GM19025 (cell line): ENCODE measurements around the gene KHDC4.

Experiments
- ATAC-seq: cut with Tn5 transposase; IDR thresholded peaks from one replicate; pipeline ENCODE4 v1.9.1; 2021; ENCODE audit warnings: mild to moderate bottlenecking, low read depth, moderate library complexity; ENCODE audit not compliant: unreplicated experiment

KHDC4 gene

DNA sequence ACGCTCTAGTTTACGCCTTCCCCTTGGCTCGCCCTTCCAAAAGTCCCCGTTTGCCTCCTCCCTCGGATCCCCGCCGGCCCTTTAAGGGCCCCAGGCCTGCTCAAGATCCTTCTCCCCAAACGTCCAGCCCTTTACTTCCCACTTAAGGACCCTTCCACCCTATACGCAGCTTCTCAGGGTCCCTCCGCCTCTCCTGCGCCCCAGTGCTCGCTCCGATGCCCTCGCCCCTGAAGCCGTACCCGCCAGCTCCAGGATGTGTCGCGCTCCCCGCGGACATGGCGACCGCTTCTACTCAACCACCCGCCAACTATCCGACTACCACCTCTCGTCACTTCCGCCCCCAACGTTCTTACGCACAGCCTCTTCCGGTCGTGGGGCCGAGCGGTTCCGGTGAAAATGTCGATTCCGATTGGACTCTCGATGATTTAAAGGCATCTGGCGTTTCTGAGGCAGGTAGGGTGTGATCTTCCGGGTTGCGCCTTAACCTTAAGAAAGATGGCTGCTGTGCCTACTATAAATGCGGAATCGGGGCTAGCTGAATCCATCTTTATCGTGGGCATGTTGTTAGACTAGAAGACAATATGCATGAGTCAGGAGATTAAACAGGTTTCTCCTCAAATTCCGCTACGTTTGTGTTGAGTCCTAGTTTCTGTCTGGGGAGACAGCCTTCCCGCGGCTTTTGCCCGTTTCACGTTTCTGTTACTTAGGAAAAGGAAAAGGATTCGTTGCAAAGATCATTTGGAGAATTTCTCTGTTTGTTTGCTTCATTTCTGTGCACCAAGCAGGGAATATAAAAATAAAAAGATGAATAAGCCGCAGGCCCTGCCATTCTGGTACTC lies at the start of gene KHDC4:
TSS of gene KHDC4 (minus strand) at position 317 of the 839 bp plus-strand sequence. CDS start at position 277, 40 bp downstream.
- peak; percentile 87 for ATAC-seq

DNA sequence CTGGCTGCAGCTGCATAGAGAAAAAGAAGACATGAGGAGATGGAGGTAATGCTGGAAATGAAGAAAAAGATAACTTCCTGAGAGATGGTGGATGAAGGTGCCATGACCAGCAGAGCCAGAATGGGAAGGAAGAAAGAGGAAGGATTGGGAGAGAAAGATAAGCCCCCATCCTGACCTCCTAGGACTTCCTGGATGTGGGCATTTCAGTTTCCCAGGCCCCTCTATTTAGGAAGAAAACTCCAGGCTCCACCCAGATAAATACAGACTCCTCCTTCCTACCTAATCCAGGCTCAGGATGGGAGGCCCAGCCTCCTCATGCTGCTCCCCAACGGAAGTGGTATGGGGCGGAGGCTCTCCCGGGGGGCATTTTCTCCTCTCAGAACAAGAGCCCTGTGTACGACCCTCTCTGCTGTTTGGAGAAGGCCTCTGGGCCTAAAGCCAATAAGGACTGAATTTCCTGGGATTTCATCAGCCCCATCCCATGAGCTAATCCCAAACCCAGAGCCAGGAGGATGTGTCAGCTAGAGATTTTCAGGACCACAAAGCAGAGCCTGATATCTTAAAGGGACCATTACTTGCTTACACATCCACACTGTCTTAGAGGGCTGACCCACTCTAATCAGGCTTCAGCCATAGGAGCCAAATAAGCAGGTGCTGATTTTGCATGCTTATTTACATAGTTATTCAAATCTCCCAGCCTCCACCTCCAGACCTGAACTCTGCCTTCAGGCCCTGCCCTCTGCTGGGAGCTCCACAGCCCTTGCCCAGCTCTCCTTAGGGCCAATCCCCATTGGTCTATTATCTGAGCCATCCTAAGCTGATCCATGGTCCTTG lies 49.2 kb upstream of the KHDC4 start:
- peak; percentile 51 for ATAC-seq

DNA sequence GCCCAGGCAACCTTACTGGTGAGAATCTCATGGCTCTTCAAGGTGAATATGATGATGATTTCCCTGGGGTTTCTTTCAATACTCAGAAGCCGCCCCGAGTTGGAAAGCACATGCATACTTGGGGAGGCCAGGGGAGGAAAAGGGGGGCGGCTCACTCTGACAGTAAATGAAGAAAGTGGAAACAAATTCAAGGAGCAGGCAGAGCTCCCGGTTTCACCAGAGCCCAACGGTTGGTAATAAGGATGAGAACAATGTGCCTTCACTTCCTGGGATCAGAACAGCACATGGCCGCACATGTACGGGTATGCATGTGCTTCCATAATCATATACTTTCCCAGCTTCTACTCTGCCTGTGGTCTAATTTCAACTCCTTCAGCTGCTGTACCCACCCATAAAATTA lies 47.9 kb upstream of the KHDC4 start:
- ATAC-seq, result no peak

DNA sequence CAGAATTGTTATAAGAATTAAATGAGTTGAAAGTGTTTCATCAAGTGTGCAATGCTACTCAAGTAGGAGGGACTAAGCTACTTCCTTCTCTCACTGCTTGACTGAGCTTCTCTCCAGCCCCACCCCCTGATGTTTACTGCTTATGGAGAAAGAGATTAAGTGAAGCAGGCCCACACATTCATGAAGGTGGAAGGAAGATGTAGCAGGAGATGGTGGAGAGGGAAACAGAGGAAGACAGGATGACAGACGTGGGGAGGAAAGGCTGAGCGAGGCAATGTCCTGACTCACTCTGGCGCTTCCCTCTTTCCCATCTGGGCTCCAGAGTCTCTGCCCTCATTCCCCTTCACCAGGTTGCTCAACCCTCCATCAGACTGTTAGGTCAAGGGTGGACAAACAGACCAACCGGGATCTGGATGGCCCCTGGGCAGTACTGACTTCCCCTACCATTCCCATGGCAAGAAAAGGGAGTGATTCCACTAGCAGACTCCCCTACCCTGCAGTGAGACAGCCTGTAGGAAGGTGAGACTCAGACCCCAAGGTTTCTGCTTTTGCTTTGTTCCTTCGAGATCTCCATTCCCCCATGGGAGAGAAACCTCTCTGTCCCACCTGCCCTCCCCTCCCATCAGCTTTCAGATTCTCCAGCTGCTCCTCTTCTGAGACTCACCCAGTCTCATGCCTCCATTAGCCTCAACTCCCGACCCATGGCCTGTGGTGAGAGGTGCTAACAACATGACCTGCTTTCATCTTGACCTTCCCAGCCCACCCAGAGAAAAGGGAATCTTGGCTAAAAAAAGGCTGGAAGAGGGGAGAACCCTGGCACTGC lies 47.3 kb upstream of the KHDC4 start:
- no peak for ATAC-seq

DNA sequence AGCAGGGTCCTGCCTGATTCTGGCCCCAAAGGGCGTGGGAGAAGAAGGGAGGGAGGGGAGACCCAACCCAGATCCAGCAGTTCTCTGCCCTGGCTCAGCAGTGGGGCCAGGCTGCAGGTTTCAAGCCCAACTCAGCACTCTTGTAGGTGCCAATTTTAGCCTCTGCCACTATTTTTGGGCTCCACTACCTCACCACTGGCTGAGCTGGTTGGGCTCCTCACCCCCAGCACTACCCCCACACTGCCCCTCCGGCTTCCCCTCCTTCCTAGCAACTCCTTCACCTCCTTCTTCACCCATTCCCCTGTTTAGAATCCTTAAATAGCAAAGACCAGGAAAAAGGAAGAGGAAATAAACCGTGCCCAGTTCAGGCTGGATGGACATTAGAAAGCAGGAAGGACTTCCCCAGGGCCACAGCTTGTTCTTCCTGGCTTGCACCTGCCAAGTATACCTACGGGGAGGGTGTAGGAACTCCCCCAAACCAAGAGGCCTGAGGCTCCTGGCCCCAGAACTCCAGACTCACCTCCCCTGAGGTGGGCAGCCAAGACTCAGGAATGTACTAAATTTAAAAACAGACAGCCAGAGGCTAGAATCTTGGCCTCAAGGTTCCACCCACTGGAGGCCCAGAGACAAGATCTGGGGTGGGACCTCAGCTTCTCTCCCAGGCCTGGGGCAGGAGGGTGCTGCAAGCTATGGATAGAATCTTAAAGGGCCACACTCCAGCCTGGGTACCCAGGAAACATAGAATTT lies 45.6 kb upstream of the KHDC4 start:
- ATAC-seq, result no peak

DNA sequence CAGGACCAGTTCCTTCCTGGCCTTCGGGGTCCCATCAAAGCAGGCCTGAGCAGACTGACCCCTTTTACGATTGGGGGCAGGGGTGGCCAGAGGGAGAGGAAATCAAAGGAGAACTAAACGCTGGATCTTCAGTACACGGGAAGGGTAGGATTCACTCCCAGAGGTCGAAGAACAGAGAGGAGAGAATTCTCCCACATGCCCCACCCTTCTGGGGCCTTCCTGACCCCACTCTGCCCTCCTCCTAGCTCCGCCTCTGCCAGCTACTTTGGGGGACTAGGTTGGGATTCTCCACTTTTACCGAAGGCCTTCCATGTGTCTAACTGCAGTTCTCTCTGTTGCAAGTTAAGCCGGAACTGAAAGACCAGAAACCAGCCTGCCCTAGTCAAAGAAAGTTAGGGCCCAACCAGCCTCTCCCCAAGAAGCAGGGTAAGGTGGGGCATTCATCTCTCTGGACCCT lies 44.8 kb upstream of the KHDC4 start:
- no peak for ATAC-seq

DNA sequence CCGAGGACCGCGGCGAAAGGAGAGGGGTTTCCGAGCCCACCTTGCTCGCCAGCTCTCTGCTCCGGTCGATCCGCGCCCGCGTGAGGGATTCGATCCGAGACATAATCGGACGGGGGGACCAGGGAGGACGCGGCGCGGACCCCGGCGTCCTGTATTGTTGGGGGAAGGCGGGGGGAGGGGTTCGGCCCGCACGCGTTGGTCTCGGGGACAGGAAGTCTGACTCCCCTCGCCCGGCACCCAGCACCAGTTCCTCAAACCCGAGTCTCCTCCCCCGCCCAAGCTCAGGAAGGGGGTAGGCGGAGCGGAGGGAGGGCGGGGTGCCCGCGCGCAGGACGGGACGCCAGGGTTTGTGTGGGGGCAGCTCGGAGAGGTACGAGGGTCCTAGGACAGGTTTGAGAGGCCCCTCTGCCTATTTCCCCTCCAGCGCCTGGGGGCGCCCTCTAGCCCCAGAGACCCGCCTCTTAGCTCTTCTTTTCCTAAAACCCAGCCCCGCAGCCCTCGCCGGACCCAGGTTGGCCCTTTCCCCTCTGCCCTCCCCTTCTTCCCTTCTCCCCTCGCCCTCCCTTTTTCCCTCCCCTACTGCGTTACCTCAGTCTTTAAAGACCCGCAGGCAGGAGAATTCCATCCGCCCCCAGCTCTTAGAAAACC lies 44.2 kb upstream of the KHDC4 start, which contains the start of gene ARHGEF2:
TSS of gene ARHGEF2 (minus strand) at position 223 of the 648 bp plus-strand sequence. CDS start at position 103, 120 bp downstream.
- ATAC-seq, result no peak

DNA sequence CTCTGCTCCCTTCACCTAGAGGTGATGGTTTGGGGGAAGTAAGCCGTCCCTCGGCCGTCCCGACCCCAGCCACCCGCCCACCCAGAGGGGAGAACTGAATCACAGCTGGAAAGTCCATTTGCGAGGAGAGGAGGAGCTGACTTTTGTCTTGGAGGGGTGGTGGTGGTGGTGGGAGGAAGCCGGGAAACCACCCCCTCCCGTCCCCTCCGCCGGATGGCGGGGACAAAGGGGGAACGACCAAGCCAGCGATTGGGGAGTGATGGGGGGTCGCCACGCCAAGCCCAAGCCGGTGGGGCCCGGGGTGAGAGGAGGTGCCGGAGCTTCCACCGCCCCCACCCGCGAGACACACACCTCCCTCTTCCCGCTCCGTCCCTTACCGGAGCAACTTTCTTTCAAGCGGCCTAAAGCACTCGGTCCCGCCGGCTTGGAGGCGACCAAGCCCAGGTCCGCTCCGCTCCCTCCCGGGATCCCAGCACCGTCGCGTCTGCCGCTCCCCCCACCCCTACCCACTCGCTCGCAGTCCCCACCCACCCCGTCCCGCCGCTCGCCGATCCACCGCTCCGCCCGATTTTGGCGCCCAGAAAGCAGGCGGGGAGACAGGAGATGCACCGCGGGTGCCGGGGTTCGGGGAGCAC lies 43.6 kb upstream of the KHDC4 start:
- no peak for ATAC-seq

DNA sequence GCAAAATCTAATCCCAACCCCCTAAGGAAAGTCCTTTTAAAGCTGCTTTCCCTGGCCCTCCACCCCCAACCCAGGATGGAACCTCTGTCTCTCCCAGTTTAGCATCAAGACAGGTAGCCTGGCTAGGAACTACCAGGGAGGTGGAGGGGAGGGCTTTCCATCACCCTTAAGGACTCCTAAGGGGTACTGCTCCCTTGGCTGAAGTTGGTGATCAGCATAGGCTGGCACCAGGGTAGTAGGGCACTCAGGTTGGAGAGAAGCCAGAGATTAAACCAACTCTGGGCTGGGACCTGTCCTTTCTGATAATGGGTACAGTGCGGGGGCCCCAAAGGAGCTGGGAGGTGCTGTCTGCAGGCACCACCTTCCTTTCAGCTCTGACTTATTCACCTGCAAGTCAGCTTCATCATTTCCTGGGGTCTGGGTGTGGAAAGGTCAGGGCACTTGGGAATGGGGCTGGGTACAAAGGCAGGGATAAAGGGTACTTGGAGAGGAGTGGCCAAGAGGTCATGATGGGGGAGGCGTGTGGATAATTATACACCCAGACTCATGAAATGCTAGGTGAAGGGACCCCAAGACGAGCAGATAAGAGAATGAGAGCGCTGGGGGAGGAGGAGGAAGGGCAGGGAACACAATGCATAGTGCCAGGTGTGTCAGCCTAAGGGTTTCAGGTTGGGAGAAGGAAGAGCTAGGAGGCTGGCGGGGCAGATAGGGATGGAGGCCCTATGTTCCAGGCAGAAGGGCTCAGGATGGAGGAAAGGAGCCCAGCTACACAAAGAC lies 42.9 kb upstream of the KHDC4 start:
- no peak for ATAC-seq

DNA sequence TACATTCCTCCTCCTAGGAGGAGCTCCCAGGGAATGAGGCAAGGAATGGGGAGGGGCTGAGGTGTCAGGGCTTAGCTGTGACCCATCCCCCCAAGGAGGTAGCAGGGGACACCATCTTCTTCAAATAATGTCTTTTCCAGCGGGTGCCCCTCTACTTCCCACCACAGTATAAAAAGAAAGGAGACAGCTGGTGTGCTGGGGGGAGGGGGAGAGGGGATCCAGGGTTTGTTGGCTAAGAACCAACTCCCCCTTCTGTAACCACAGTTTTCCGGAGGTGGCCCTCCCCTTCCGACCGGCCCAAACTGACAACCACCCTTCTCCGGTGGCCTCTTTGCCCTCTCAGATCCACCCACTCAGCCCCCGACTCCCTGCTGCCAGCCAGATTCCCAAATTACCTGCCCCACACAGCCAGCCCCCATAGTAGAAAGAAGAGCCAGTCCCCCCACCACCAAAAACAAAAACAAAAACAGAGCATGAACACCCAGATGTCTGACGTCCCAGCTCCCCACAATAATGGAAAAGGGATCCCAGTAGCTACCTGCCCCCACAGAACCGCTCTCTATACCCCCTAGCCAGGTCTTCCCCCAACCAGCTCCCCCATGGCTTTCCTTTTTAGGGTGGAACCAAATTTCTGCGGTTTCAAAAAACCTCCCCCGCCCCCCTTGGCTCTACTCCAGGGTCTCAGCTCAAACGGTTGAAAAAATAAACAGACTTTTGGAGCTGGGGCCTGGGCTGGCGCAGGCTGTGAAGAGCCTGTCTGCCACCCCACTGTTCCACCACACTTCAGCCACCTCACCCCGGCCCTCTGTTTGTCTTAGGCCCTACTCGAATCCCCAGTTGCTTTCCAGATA lies 42.1 kb upstream of the KHDC4 start:
- ATAC-seq, result no peak

DNA sequence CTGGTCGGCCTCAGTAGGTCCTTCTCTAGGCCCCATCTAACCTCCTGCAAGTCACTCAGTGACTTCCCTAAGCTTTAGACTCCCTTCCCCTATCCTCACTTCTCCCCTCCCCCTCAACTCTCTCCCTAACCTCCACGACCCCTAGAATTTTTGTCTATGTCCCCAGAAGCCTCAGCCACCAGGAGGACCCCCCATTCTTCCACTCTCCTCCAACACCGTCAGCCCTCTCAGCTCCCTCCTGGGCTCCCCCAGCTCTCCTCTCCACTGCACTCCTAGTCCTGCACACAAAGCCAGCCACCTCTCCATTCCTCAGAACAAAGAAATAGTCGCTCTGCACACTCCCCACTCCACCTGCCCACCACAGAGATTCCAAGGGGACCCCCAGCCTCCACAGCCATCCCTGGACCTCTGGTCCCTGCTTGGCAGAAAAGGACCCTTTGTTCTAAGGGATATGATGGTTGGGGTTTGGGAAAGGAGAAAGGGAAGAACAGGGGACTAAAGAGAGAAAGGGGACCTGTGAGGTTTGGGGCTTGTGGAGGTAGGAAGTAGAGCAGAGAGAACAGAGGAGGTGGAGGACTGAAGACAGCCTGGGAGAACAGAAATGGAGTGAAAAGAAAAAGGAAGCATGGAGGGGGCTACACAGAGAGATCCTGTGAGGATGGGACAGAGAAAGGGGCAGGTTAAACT lies 41.3 kb upstream of the KHDC4 start:
- ATAC-seq, result no peak

DNA sequence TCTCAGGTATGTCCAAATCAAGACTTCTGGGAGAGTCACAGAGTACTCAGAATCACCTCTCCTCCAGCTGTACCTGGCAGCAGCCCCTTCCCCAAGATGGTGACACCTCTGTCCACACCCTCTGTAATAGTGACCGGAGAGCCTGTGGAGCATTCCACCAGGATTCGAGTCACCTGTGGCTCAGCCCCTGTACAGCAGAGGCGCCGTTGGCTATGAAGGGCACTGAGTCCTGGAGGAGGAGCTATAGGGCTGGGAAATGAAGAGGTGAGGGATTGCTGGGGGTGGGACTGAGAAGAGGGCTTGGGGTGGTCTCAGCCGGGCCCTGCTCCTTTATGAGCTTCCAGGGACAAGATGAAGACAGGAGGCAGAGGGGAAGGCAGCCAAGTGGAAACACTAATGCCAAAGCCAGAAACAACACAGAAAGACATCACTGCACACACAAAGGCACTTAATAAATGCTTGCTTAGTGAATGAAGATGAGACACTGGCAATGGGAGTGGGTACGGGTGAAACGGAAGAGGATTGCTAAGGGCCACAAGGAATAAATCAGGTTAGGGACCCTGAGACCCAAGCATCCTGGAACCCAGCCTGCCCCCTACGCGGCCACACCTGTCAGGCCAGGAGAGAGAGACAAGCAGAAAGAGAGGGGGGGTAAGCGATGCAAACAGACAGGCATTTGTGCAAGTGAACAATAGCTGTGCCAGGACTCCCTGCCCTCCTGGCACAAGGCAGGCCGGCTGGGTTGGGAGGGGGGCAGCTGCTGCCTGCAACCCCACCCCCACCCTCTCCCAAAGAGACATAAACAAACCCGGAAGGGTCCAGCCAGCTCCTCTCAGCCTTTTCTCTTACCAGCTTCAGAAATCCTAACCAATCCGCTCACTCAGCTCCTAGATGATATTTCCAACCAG lies 40.2 kb upstream of the KHDC4 start:
- ATAC-seq, result no peak

DNA sequence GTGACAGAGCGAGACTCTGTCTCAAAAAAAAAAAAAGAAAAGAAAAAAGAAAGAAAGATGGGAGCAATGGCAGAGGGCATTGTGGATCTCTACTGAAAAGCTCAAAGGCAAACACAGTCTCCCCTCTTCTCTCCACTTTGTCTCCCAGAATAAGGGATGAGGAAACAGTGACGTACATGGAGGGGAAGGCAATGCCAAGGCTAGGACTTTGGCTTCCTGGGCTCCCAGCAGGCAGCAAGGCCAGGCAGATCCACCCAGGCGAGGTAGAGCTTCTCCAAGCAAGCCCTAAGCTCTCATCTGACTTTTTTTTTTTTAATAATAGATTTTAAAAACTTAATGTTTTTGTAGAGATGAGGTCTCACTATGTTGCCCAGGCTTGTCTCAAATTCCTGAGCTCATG lies 39.5 kb upstream of the KHDC4 start:
- no peak for ATAC-seq

DNA sequence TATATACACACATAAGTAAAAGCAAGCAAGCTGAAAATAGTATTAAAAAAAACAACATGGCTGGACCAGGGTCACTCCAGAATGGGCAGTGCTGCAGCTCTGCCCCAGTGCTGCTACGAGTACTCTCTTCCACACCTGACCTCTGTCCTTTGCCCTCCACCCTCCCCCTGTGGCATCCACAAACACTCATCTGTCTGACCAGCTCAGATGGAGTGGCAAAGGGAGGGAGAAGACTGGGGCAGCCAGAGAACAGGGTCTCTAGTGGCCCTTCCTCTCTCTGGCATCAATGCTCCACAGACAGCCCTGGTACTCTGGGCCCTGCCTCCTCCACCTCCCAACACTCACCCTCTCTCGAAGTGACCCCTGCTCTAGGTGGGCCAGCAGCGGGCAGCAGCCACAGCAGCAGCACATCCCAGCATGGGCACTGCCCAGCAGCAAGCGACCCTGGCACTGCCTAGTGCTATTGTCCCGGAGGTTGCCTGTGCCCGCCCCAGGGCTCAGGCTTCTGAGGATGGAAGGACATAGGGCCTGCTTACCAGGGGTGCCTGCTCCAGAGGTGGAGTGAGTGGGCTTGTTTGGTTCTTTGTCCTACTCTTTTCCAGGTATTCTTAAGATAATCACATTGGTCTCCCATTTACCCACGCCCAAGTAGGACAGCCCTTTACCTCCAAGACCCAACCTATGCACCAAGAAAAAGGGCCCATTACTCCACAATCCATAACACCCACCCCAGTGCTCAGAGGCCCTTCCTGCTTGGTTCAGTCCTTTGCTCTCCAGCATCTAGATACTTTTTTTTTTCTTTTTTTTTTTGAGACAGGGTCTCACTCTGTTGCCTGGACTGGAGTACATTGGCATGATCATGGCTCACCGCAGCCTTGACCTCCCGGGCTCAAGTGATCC lies 37.9 kb upstream of the KHDC4 start:
- no peak for ATAC-seq
